Stimulated activated naive CD4-positive, alpha-beta T cell (primary cell): Measurements from ENCODE around the gene DPF3.

ENCODE experiments used
- DNase-seq, 6 experiments: peaks; one replicate each; lab custom pipeline; 2025; lab: John Stamatoyannopoulos, UW

The DPF3 gene

GRCh38 chr14:72839753-72840607 is 53.9 kb downstream of the DPF3 start:
- no peak for DNase-seq

GRCh38 chr14:72839351-72839750 is 54.5 kb downstream of the DPF3 start:
- DNase-seq: no peak

GRCh38 chr14:72836085-72836484 is 57.8 kb downstream of the DPF3 start:
- no peak for DNase-seq

GRCh38 chr14:72833174-72833573 is 60.7 kb downstream of the DPF3 start:
- DNase-seq: no peak

- no peak for DNase-seq
Measured at GRCh38 chr14:72830786-72831594, 62.9 kb downstream of the DPF3 start.

- no peak for DNase-seq
Measured at GRCh38 chr14:72830356-72830755, 63.5 kb downstream of the DPF3 start.

- no peak for DNase-seq
Measured at GRCh38 chr14:72828604-72829003, 65.3 kb downstream of the DPF3 start.

GRCh38 chr14:72826039-72826438 is 67.9 kb downstream of the DPF3 start:
- no peak for DNase-seq

- DNase-seq: no peak
Measured at GRCh38 chr14:72825486-72825885, 68.4 kb downstream of the DPF3 start.

GRCh38 chr14:72824051-72824450 is 69.8 kb downstream of the DPF3 start:
- DNase-seq: no peak

- DNase-seq: no peak
Measured at GRCh38 chr14:72822946-72823611, 70.8 kb downstream of the DPF3 start.

- no peak for DNase-seq
Measured at GRCh38 chr14:72818998-72819397, 74.9 kb downstream of the DPF3 start.

- no peak for DNase-seq
Measured at GRCh38 chr14:72816287-72816686, 77.6 kb downstream of the DPF3 start.

GRCh38 chr14:72815430-72815829 is 78.5 kb downstream of the DPF3 start:
- DNase-seq: no peak

GRCh38 chr14:72812292-72812851 is 81.5 kb downstream of the DPF3 start:
- DNase-seq: no peak

GRCh38 chr14:72810201-72810600 is 83.7 kb downstream of the DPF3 start:
- peak in 4 of 6 experiments; percentile 1 to 20 (median 13) for DNase-seq

- no peak for DNase-seq
Measured at GRCh38 chr14:72809063-72809462, 84.8 kb downstream of the DPF3 start.

- DNase-seq: no peak
Measured at GRCh38 chr14:72808564-72808963, 85.3 kb downstream of the DPF3 start.

GRCh38 chr14:72802588-72802946 is 91.3 kb downstream of the DPF3 start:
- DNase-seq: no peak

- no peak for DNase-seq
Measured at GRCh38 chr14:72801836-72802587, 91.9 kb downstream of the DPF3 start.

- DNase-seq: no peak
Measured at GRCh38 chr14:72801381-72801812, 92.5 kb downstream of the DPF3 start.
